ENCODE measurements around the gene MTA1.

MTA1 gene

GRCh38 chr14:105419195-105420091 lies at the start of gene MTA1:
Gene MTA1, plus strand, starts transcription at chr14:105419827. Its CDS starts 209 bp downstream, at chr14:105420036.
- peak; percentile 52 to 71 (median 69) for DNase-seq

- DNase-seq = no peak
Observed at GRCh38 chr14:105374389-105374788, 45.2 kb upstream of the MTA1 start.

- peak in 1 of 3 experiments; percentile 3 for DNase-seq
Observed at GRCh38 chr14:105375635-105376057, 44.0 kb upstream of the MTA1 start.

- no peak for DNase-seq
Observed at GRCh38 chr14:105376521-105377440, 42.8 kb upstream of the MTA1 start.

- no peak for DNase-seq
Observed at GRCh38 chr14:105377555-105378182, 42.0 kb upstream of the MTA1 start.

GRCh38 chr14:105378199-105378598 lies 41.4 kb upstream of the MTA1 start:
- no peak for DNase-seq

- no peak for DNase-seq
Observed at GRCh38 chr14:105378873-105379685, 40.5 kb upstream of the MTA1 start.

- DNase-seq = no peak
Observed at GRCh38 chr14:105379946-105380345, 39.7 kb upstream of the MTA1 start.

GRCh38 chr14:105380756-105381155 lies 38.9 kb upstream of the MTA1 start:
- DNase-seq = no peak

GRCh38 chr14:105381446-105382342 lies 37.9 kb upstream of the MTA1 start:
- no peak for DNase-seq

- no peak for DNase-seq
Observed at GRCh38 chr14:105382343-105383082, 37.1 kb upstream of the MTA1 start.

- DNase-seq = no peak
Observed at GRCh38 chr14:105383083-105383730, 36.4 kb upstream of the MTA1 start.

GRCh38 chr14:105384041-105384557 lies 35.5 kb upstream of the MTA1 start:
- no peak for DNase-seq

- no peak for DNase-seq
Observed at GRCh38 chr14:105384605-105385321, 34.9 kb upstream of the MTA1 start.

- DNase-seq = no peak
Observed at GRCh38 chr14:105385322-105385637, 34.3 kb upstream of the MTA1 start.

GRCh38 chr14:105385698-105386365 lies 33.8 kb upstream of the MTA1 start:
- no peak for DNase-seq

- no peak for DNase-seq
Observed at GRCh38 chr14:105386581-105387529, 32.8 kb upstream of the MTA1 start.
